Measurements from ENCODE around the gene LRFN4.

Gene LRFN4

DNA sequence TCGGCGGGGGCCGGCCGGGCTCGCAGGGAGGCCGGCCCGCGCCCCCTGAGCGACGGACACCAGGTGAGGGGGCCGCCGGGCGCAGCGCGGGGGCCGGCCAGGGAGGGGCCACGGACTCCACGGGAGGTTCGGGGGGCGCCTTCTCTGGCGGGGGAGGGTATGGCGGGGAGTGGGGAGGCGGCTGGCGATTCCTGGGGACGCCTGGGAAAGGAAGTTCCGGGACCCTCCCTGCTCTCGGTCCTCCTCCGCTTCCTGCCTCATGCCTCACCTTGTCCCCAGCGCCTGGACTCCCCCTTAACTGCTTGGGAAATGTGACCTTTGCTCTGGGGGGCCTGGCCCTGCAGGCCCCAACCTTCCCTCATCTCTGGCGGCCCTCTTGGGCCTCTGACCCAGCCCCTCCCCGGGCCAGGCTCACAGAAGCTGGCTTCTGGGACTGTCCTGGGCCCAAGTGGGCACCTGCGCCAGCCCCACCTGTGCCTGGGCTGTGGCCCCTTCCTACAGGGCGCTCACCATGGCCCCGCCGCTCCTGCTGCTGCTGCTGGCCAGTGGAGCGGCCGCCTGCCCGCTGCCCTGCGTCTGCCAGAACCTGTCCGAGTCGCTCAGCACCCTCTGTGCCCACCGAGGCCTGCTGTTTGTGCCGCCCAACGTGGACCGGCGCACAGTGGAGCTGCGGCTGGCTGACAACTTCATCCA is 516 bp downstream of the LRFN4 start:
- Histone ChIP-seq H3K79me2 (ENCODE audit: low read length) (no peaks in the 10 kb centered on the region), H2AFZ (ENCODE audit: low read length) (no peak overlapping the region), H3K9ac (ENCODE audit: low read length) (no peak overlapping the region), H4K20me1 (ENCODE audit: insufficient read depth, low read length) (no peaks in the 10 kb centered on the region), H3K9me2 (replicated peaks; ENCODE audit: insufficient read depth, low read length) (no peaks in the 10 kb centered on the region), H3F3A (ENCODE audit: insufficient read depth, low read length) (no peaks in the 10 kb centered on the region), H3K36me3 (replicated peaks; ENCODE audit: insufficient read depth, low read length) (no peaks in the 10 kb centered on the region), H3K4me2 (ENCODE audit: low read depth, low read length) (no peak overlapping the region), H3K27me3 (replicated peaks; ENCODE audit: insufficient read depth, low read length) (no peaks in the 10 kb centered on the region), H3K9me3 (replicated peaks; ENCODE audit: insufficient read depth, low read length) (no peaks in the 10 kb centered on the region), H3K4me1 (ENCODE audit: low read length) (no peaks in the 10 kb centered on the region), H3K27ac (ENCODE audit: low read length) (no peak overlapping the region), H3K4me3 (ENCODE audit: low read length) (no peak overlapping the region)
- no peak for DNase-seq
- TF ChIP-seq EZH2 (optimal IDR thresholded peaks at IDR 0.05; ENCODE audit: low read depth, low read length) (no peak), EZH2phosphoT487 (IDR thresholded peaks at IDR 0.05; ENCODE audit: low read length) (no peak)
- TF ChIP-seq, protein P1, sequence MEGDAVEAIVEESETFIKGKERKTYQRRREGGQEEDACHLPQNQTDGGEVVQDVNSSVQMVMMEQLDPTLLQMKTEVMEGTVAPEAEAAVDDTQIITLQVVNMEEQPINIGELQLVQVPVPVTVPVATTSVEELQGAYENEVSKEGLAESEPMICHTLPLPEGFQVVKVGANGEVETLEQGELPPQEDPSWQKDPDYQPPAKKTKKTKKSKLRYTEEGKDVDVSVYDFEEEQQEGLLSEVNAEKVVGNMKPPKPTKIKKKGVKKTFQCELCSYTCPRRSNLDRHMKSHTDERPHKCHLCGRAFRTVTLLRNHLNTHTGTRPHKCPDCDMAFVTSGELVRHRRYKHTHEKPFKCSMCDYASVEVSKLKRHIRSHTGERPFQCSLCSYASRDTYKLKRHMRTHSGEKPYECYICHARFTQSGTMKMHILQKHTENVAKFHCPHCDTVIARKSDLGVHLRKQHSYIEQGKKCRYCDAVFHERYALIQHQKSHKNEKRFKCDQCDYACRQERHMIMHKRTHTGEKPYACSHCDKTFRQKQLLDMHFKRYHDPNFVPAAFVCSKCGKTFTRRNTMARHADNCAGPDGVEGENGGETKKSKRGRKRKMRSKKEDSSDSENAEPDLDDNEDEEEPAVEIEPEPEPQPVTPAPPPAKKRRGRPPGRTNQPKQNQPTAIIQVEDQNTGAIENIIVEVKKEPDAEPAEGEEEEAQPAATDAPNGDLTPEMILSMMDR (IDR thresholded peaks at IDR 0.05; ENCODE audit: low read length) = no peak

DNA sequence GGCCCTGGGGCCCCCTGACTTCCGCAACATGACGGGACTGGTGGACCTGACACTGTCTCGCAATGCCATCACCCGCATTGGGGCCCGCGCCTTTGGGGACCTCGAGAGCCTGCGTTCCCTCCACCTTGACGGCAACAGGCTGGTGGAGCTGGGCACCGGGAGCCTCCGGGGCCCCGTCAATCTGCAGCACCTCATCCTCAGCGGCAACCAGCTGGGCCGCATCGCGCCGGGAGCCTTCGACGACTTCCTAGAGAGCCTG is 992 bp downstream of the LRFN4 start:
- no peaks in the 10 kb centered on the region for H3K27me3 ChIP-seq (replicated peaks; ENCODE audit: insufficient read depth, low read length)
- no peak overlapping the region for H3K4me3 ChIP-seq (ENCODE audit: low read length)
- H3K4me2 ChIP-seq (ENCODE audit: low read depth, low read length) = no peak overlapping the region
- no peaks in the 10 kb centered on the region for H3F3A ChIP-seq (ENCODE audit: insufficient read depth, low read length)
- H2AFZ ChIP-seq (ENCODE audit: low read length) = no peak overlapping the region
- H3K79me2 ChIP-seq (ENCODE audit: low read length) = no peaks in the 10 kb centered on the region
- no peaks in the 10 kb centered on the region for H3K9me2 ChIP-seq (replicated peaks; ENCODE audit: insufficient read depth, low read length)
- H3K27ac ChIP-seq (ENCODE audit: low read length) = no peak overlapping the region
- no peaks in the 10 kb centered on the region for H3K4me1 ChIP-seq (ENCODE audit: low read length)
- no peaks in the 10 kb centered on the region for H3K9me3 ChIP-seq (replicated peaks; ENCODE audit: insufficient read depth, low read length)
- TF ChIP-seq EZH2 (optimal IDR thresholded peaks at IDR 0.05; ENCODE audit: low read depth, low read length) (no peak), EZH2phosphoT487 (IDR thresholded peaks at IDR 0.05; ENCODE audit: low read length) (no peak)
- TF ChIP-seq, protein P1 (IDR thresholded peaks at IDR 0.05; ENCODE audit: low read length) = no peak
- H4K20me1 ChIP-seq (ENCODE audit: insufficient read depth, low read length) = no peaks in the 10 kb centered on the region
- no peak overlapping the region for H3K9ac ChIP-seq (ENCODE audit: low read length)
- H3K36me3 ChIP-seq (replicated peaks; ENCODE audit: insufficient read depth, low read length) = no peaks in the 10 kb centered on the region
- no peak for DNase-seq

DNA sequence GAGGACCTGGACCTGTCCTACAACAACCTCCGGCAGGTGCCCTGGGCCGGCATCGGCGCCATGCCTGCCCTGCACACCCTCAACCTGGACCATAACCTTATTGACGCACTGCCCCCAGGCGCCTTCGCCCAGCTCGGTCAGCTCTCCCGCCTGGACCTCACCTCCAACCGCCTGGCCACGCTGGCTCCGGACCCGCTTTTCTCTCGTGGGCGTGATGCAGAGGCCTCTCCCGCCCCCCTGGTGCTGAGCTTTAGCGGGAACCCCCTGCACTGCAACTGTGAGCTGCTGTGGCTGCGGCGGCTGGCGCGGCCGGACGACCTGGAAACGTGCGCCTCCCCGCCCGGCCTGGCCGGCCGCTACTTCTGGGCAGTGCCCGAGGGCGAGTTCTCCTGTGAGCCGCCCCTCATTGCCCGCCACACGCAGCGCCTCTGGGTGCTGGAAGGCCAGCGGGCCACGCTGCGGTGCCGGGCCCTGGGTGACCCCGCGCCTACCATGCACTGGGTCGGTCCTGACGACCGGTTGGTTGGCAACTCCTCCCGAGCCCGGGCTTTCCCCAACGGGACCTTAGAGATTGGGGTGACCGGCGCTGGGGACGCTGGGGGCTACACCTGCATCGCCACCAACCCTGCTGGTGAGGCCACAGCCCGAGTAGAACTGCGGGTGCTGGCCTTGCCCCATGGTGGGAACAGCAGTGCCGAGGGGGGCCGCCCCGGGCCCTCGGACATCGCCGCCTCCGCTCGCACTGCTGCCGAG is 1.5 kb downstream of the LRFN4 start:
- H3K4me2 ChIP-seq (ENCODE audit: low read depth, low read length) = no peak overlapping the region
- no peaks in the 10 kb centered on the region for H3K79me2 ChIP-seq (ENCODE audit: low read length)
- no peaks in the 10 kb centered on the region for H3K9me2 ChIP-seq (replicated peaks; ENCODE audit: insufficient read depth, low read length)
- H3K4me3 ChIP-seq (ENCODE audit: low read length) = no peak overlapping the region
- H2AFZ ChIP-seq (ENCODE audit: low read length) = no peak overlapping the region
- no peaks in the 10 kb centered on the region for H3K36me3 ChIP-seq (replicated peaks; ENCODE audit: insufficient read depth, low read length)
- TF ChIP-seq EZH2 (optimal IDR thresholded peaks at IDR 0.05; ENCODE audit: low read depth, low read length) (no peak), EZH2phosphoT487 (IDR thresholded peaks at IDR 0.05; ENCODE audit: low read length) (no peak)
- TF ChIP-seq, protein P1 (IDR thresholded peaks at IDR 0.05; ENCODE audit: low read length) = no peak
- DNase-seq = no peak
- 0 out of 2 replicates have a peak, but pooled peaks cover 2% of the 10 kb centered on the region for H3F3A ChIP-seq (ENCODE audit: insufficient read depth, low read length)
- H3K9me3 ChIP-seq (replicated peaks; ENCODE audit: insufficient read depth, low read length) = no peaks in the 10 kb centered on the region
- no peak overlapping the region for H3K9ac ChIP-seq (ENCODE audit: low read length)
- 0 out of 2 replicates have a peak, but pooled peaks cover 2% of the 10 kb centered on the region for H3K4me1 ChIP-seq (ENCODE audit: low read length)
- no peak overlapping the region for H3K27ac ChIP-seq (ENCODE audit: low read length)
- peaks cover 3% of the 10 kb centered on the region; the same call in 1 of the 2 replicates for H3K27me3 ChIP-seq (replicated peaks; ENCODE audit: insufficient read depth, low read length)
- H4K20me1 ChIP-seq (ENCODE audit: insufficient read depth, low read length) = no peaks in the 10 kb centered on the region
